NT2/D1 (cell line): ENCODE measurements around the gene OSBPL3.

ENCODE experiments used
- SUZ12 ChIP-seq: IDR thresholded peaks from 2 replicates; pipeline ENCODE4 v1.6.1; 2011; ENCODE audit not compliant: insufficient read length, insufficient read depth; ENCODE audit errors: extremely low read depth
- YY1 ChIP-seq: IDR thresholded peaks from 2 replicates; pipeline ENCODE4 v1.6.1; 2011; ENCODE audit not compliant: insufficient read length, insufficient read depth

DNA sequence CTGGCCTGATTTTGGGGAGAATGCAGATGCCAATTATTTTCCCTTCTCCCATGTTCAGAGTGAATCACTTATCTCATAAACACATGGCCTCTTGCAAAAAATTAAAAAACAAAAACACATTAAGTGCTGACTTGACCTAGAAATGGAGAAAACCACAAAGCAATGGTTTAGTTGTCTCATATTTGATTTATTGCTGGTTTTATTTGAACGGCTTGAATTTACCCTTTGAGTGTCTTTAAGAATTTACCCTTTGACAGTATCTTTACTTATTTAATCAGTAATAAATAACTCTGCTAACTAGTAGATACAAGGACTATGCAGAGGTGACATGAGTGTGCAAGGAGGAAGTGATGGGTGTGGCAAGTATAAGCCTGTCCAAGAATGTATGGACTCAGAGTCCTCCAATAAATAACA, 154.6 kb downstream of the OSBPL3 start:
- TF ChIP-seq YY1 (no peak), SUZ12 (no peak)
